ENCODE measurements around the gene RNF26. TPM values are rescaled to one million over a fixed set of nuclear protein-coding genes. Genes with fewer than 3 reads are reported as not detected.

RNF26 gene
- total RNA-seq, 4 donors from 2014 or later = 10.2 to 15.1 (median 11.7) TPM

- no peak for TF ChIP-seq CTCF (IDR thresholded peaks at IDR 0.05; ENCODE audit: low read depth)
These were observed 42.0 kb downstream of the RNF26 start for GRCh38 chr11:119376197-119376847.

- TF ChIP-seq CTCF (IDR thresholded peaks at IDR 0.05; ENCODE audit: low read depth) = no peak
These were observed 43.0 kb downstream of the RNF26 start for GRCh38 chr11:119377112-119377901.

GRCh38 chr11:119377961-119378667 is 43.8 kb downstream of the RNF26 start:
- TF ChIP-seq CTCF (IDR thresholded peaks at IDR 0.05; ENCODE audit: low read depth) = no peak

GRCh38 chr11:119378851-119379465 is 44.6 kb downstream of the RNF26 start:
- TF ChIP-seq CTCF (IDR thresholded peaks at IDR 0.05; ENCODE audit: low read depth) = no peak

GRCh38 chr11:119380160-119380826 is 46.0 kb downstream of the RNF26 start:
- no peak for TF ChIP-seq CTCF (IDR thresholded peaks at IDR 0.05; ENCODE audit: low read depth)

- TF ChIP-seq CTCF (IDR thresholded peaks at IDR 0.05; ENCODE audit: low read depth) = no peak
These were observed 46.5 kb downstream of the RNF26 start for GRCh38 chr11:119380827-119381180.
